OCI-LY1 (cell line): Measurements from ENCODE around the gene SECISBP2L.
"Not testable (repeated sequence)": the region's sequence is repeated elsewhere in the genome, so short reads cannot be mapped to it uniquely, and the experiment has no call there.

Experiments
- H2AFZ ChIP-seq: fragments of 200-600 bp; sonication (generic), shearing (Covaris generic); 2 replicates; pipeline ENCODE4 v1.6.0; 2014; ENCODE audit warnings: antibody characterized with exemption, mild to moderate bottlenecking, low read length
- H3F3A ChIP-seq: fragments of 200-600 bp; sonication (generic), shearing (Covaris generic); 2 replicates; pipeline ENCODE4 v1.6.0; 2014; ENCODE audit warnings: mild to moderate bottlenecking, antibody characterized with exemption, low read length, moderate library complexity; ENCODE audit not compliant: insufficient read depth
- H3K27ac ChIP-seq: fragments of 200-600 bp; sonication (generic); 2 replicates; pipeline ENCODE4 v1.5.1; 2014; ENCODE audit warnings: low read length, mixed run types, mild to moderate bottlenecking, low read depth; ENCODE audit not compliant: poor library complexity, severe bottlenecking
- H3K27me3 ChIP-seq: fragments of 200-600 bp; sonication (generic); 2 replicates; pipeline ENCODE4 v1.6.0; 2014; ENCODE audit warnings: antibody characterized with exemption, mild to moderate bottlenecking, low read length, moderate library complexity; ENCODE audit not compliant: insufficient read depth
- H3K36me3 ChIP-seq: fragments of 200-600 bp; sonication (generic); 2 replicates; pipeline ENCODE4 v1.6.1; 2014; ENCODE audit warnings: mild to moderate bottlenecking, antibody characterized with exemption, low read length, moderate library complexity, mixed read lengths; ENCODE audit not compliant: insufficient read depth
- H3K4me1 ChIP-seq: fragments of 200-600 bp; sonication (generic); 2 replicates; pipeline ENCODE4 v1.5.1; 2014; ENCODE audit warnings: mild to moderate bottlenecking, low read length, moderate library complexity; ENCODE audit not compliant: insufficient read depth, severe bottlenecking
- H3K4me2 ChIP-seq: fragments of 200-600 bp; sonication (generic), shearing (Covaris generic); 2 replicates; pipeline ENCODE4 v1.6.1; 2014; ENCODE audit warnings: low read length
- H3K4me3 ChIP-seq: fragments of 200-600 bp; sonication (generic); 2 replicates; pipeline ENCODE4 v1.5.1; 2014; ENCODE audit warnings: low read length, low read depth, mild to moderate bottlenecking, mixed read lengths; ENCODE audit not compliant: poor library complexity, severe bottlenecking
- H3K79me2 ChIP-seq: fragments of 200-600 bp; shearing (Covaris generic); 2 replicates; pipeline ENCODE4 v1.6.1; 2016; ENCODE audit warnings: mixed run types, low read length, mixed read lengths; ENCODE audit not compliant: insufficient read depth
- H3K9ac ChIP-seq: fragments of 200-600 bp; sonication (generic), shearing (Covaris generic); 2 replicates; pipeline ENCODE4 v1.6.1; 2014; ENCODE audit warnings: mild to moderate bottlenecking, low read length, mixed read lengths
- H3K9me2 ChIP-seq: fragments of 200-600 bp; sonication (generic), shearing (Covaris generic); 2 replicates; pipeline ENCODE4 v1.6.1; 2014; ENCODE audit warnings: low read depth, mild to moderate bottlenecking, low read length, mixed read lengths
- H3K9me3 ChIP-seq: fragments of 200-600 bp; shearing (Covaris generic); 2 replicates; pipeline ENCODE4 v1.6.1; 2014; ENCODE audit warnings: low read length, mixed read lengths
- H4K20me1 ChIP-seq: fragments of 200-600 bp; sonication (generic), shearing (Covaris generic); 2 replicates; pipeline ENCODE4 v1.6.0; 2016; ENCODE audit warnings: mild to moderate bottlenecking, low read length; ENCODE audit not compliant: insufficient read depth
- EZH2 ChIP-seq: fragments of 200-600 bp; sonication (generic), shearing (Covaris generic); IDR thresholded peaks from 2 replicates; pipeline ENCODE4 v1.8.0; 2017; ENCODE audit warnings: borderline replicate concordance, mixed run types, mild to moderate bottlenecking, antibody characterized with exemption, low read length, moderate library complexity, mixed read lengths
- TF ChIP-seq, protein P1 (sequence below): fragments of 200-600 bp; sonication (generic), shearing (Covaris generic); IDR thresholded peaks from 2 replicates; pipeline ENCODE4 v1.5.1; 2017; ENCODE audit warnings: mild to moderate bottlenecking, antibody characterized with exemption, low read length, moderate library complexity, mixed read lengths

SECISBP2L gene

DNA sequence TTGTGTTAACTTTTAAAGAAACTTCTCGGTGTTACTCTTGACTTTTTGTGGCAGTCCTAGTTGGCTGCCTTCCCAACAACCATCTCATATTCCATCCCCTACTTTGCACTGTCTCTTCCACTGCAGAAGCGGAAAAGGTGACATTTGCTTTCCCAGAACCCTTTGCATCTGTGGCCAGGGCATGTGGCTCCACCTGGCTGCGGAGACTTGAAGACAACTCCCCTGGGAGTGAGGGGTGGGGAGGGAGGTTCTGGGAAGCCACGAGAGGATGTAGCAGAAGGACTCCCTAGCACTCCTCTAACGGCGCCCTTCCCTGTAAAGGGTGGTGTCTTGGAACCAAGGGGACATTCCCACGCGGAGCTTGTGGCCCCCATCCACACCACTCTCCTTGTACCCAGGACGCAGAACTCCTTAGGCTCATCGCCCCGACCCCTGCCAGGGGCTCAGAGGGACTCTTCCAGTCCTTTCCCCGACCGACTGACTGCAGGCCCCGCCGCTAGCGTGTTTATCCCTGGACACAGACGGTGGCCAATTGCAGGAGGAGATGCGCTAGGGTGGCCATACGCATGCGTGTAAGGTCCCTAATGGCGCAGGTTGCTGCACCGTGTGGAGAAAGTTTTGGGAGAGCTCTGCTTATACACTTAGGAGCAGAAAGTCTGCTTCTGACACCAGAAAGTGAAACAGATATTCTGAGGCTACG, 33.2 kb upstream of the SECISBP2L start:
- Histone ChIP-seq H3K9me2 (no peaks in the 10 kb centered on the region), H3K4me1 (no peaks in the 10 kb centered on the region), H3K27me3 (no peaks in the 10 kb centered on the region), H3K4me3 (no peak overlapping the region), H3K9me3 (no peaks in the 10 kb centered on the region), H3K36me3 (no peaks in the 10 kb centered on the region), H3K27ac (no peak overlapping the region), H4K20me1 (no peaks in the 10 kb centered on the region), H2AFZ (no peak overlapping the region), H3K9ac (no peak overlapping the region), H3F3A (no peaks in the 10 kb centered on the region), H3K79me2 (no peaks in the 10 kb centered on the region), H3K4me2 (no peak overlapping the region)
- no peak for TF ChIP-seq EZH2
- TF ChIP-seq, protein P1, sequence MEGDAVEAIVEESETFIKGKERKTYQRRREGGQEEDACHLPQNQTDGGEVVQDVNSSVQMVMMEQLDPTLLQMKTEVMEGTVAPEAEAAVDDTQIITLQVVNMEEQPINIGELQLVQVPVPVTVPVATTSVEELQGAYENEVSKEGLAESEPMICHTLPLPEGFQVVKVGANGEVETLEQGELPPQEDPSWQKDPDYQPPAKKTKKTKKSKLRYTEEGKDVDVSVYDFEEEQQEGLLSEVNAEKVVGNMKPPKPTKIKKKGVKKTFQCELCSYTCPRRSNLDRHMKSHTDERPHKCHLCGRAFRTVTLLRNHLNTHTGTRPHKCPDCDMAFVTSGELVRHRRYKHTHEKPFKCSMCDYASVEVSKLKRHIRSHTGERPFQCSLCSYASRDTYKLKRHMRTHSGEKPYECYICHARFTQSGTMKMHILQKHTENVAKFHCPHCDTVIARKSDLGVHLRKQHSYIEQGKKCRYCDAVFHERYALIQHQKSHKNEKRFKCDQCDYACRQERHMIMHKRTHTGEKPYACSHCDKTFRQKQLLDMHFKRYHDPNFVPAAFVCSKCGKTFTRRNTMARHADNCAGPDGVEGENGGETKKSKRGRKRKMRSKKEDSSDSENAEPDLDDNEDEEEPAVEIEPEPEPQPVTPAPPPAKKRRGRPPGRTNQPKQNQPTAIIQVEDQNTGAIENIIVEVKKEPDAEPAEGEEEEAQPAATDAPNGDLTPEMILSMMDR, result no peak

- Histone ChIP-seq H3K9ac (no peak overlapping the region), H3K4me2 (no peak overlapping the region), H3F3A (no peaks in the 10 kb centered on the region), H2AFZ (no peak overlapping the region), H3K9me2 (no peaks in the 10 kb centered on the region), H3K4me1 (no peaks in the 10 kb centered on the region), H3K36me3 (no peaks in the 10 kb centered on the region), H4K20me1 (no peaks in the 10 kb centered on the region), H3K9me3 (no peaks in the 10 kb centered on the region), H3K27me3 (no peaks in the 10 kb centered on the region), H3K27ac (no peak overlapping the region), H3K79me2 (no peaks in the 10 kb centered on the region), H3K4me3 (no peak overlapping the region)
- TF ChIP-seq, protein P1, result no peak
- no peak for TF ChIP-seq EZH2
Measured at GRCh38 chr15:49075881-49076280, 29.6 kb upstream of the SECISBP2L start.

GRCh38 chr15:49074589-49075287, 28.5 kb upstream of the SECISBP2L start:
- H3K27ac ChIP-seq, H3K4me3 ChIP-seq, H3K79me2 ChIP-seq, H3K9me2 ChIP-seq, H3K4me1 ChIP-seq, H2AFZ ChIP-seq, H3K4me2 ChIP-seq, H3K36me3 ChIP-seq, H3F3A ChIP-seq, H3K27me3 ChIP-seq, H3K9ac ChIP-seq, H4K20me1 ChIP-seq, H3K9me3 ChIP-seq: not testable (repeated sequence)

- Histone ChIP-seq H3K4me3 (no peak overlapping the region), H3K9me2 (no peaks in the 10 kb centered on the region), H2AFZ (no peak overlapping the region), H3K36me3 (no peaks in the 10 kb centered on the region), H3F3A (no peaks in the 10 kb centered on the region), H3K9me3 (no peaks in the 10 kb centered on the region), H3K4me2 (no peak overlapping the region), H3K27ac (no peak overlapping the region), H3K79me2 (no peaks in the 10 kb centered on the region), H3K27me3 (peaks cover 6% of the 10 kb centered on the region; the same call in 1 of the 2 replicates), H3K9ac (no peak overlapping the region), H3K4me1 (no peaks in the 10 kb centered on the region), H4K20me1 (no peaks in the 10 kb centered on the region)
- TF ChIP-seq EZH2, result no peak
- TF ChIP-seq, protein P1, result no peak
Measured at GRCh38 chr15:49066372-49066771, 20.1 kb upstream of the SECISBP2L start.
